ENCODE data around the gene WSB2. TPM values are rescaled to one million over a fixed set of nuclear protein-coding genes. Genes with fewer than 3 reads are reported as not detected.
A peak's percentile ranks its signal among the peaks of the same experiment; 100 is the strongest.

The WSB2 gene
- total and polyA plus RNA-seq, 2 donors from 2014 or later = 48.8 to 72.5 TPM

DNA sequence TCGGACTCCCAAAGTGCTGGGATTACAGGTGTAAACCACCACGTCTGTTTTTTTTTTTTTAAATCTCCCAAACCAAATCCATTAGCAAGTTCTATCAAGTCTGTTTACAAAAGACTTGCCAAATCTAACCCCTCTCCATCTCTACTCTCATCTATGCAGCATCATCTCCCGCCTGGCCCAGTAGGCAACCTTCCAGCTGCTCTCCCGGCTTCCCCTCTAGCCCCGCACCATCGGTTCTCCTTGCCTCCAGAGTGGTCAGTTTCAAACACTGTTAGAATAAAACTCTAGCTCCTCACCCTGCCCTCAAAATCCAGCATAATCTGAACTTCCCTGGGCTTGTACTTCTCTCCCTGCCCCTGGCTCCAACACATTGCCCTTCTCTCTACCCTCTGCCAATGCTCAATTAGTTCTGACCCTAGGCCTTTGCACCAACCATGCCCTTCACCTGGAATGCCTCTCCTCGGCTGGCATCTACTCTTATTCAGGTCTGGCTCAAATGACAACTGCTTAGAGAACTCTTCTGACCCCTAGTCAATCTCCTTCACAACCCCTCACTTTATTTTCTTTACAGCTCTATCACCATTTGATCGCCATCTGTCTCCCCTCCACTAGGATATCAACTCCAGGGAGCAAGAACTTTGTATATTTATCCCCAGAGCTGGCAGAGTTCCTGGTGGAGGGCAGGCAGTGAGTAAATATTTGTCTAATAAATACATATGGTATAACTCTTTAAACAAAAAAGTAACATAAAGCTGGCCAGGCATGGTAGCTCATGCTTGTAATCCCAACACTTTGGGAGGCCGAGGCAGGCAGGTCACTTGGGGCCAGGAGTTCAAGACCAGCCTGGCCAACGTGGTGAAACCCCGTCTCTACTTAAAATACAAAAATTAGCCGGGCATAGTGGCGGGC, 4.9 kb downstream of the WSB2 start:
- intact Hi-C loops (cut with DNase I) = no loop called here
- Histone ChIP-seq H3K9me3 (ENCODE audit: control insufficient read depth in 2 of 3, insufficient read depth in 1 of 3, low read length in 3 of 3) (no peaks in the 10 kb centered on the region), H3K27me3 (ENCODE audit: control insufficient read depth, insufficient read depth, low read length) (no peaks in the 10 kb centered on the region), H3K4me3 (ENCODE audit: low read length in 3 of 3) (no peak overlapping the region), H3K9ac (ENCODE audit: low read length in 3 of 3) (no peak overlapping the region), H3K36me3 (ENCODE audit: control insufficient read depth in 2 of 3, insufficient read depth in 3 of 3, low read length in 3 of 3) (no peaks in the 10 kb centered on the region), H3K4me1 (ENCODE audit: control insufficient read depth in 2 of 3, insufficient read depth in 2 of 3, low read depth in 1 of 3, low read length in 3 of 3) (peaks cover 0 to 32% (median 22%) of the 10 kb centered on the region in 3 donors), H3K27ac (ENCODE audit: low read depth in 2 of 2, low read length in 2 of 2) (peak overlapping the region; percentile 7 to 20)
- FAIRE-seq (no peak), DNase-seq (no peak)
- no peak for TF ChIP-seq CTCF (IDR thresholded peaks at IDR 0.05; ENCODE audit: borderline replicate concordance, extremely low read depth, insufficient read depth)

GRCh38 chr12:118055144-118055557, 5.8 kb downstream of the WSB2 start:
- Histone ChIP-seq H3K9me3 (ENCODE audit: control insufficient read depth in 2 of 3, insufficient read depth in 1 of 3, low read length in 3 of 3) (no peaks in the 10 kb centered on the region), H3K9ac (ENCODE audit: low read length in 3 of 3) (no peak overlapping the region), H3K4me3 (ENCODE audit: low read length in 3 of 3) (no peak overlapping the region), H3K36me3 (ENCODE audit: control insufficient read depth in 2 of 3, insufficient read depth in 3 of 3, low read length in 3 of 3) (no peaks in the 10 kb centered on the region), H3K4me1 (ENCODE audit: control insufficient read depth in 2 of 3, insufficient read depth in 2 of 3, low read depth in 1 of 3, low read length in 3 of 3) (peaks cover 0 to 32% (median 19%) of the 10 kb centered on the region in 3 donors), H3K27ac (ENCODE audit: low read depth in 2 of 2, low read length in 2 of 2) (no peak overlapping the region), H3K27me3 (ENCODE audit: control insufficient read depth, insufficient read depth, low read length) (no peaks in the 10 kb centered on the region)
- intact Hi-C loops (cut with DNase I) = no loop called here
- peak; percentile 54 for TF ChIP-seq CTCF (IDR thresholded peaks at IDR 0.05; ENCODE audit: borderline replicate concordance, extremely low read depth, insufficient read depth)
- FAIRE-seq (no peak), DNase-seq (peak in 4 of 5 donors; percentile 46 to 68 (median 54))

- TF ChIP-seq CTCF (IDR thresholded peaks at IDR 0.05; ENCODE audit: borderline replicate concordance, extremely low read depth, insufficient read depth) = no peak
- intact Hi-C loops (cut with DNase I) = no loop called here
- H3K9me3 ChIP-seq (ENCODE audit: control insufficient read depth in 2 of 3, insufficient read depth in 1 of 3, low read length in 3 of 3) = no peaks in the 10 kb centered on the region
- no peak for FAIRE-seq
- peaks cover 0 to 26% (median 15%) of the 10 kb centered on the region in 3 donors for H3K4me1 ChIP-seq (ENCODE audit: control insufficient read depth in 2 of 3, insufficient read depth in 2 of 3, low read depth in 1 of 3, low read length in 3 of 3)
- H3K27me3 ChIP-seq (ENCODE audit: control insufficient read depth, insufficient read depth, low read length) = no peaks in the 10 kb centered on the region
- H3K27ac ChIP-seq (ENCODE audit: low read depth in 2 of 2, low read length in 2 of 2) = peak overlapping the region; percentile 79 to 85
- no peak overlapping the region for H3K4me3 ChIP-seq (ENCODE audit: low read length in 3 of 3)
- H3K9ac ChIP-seq (ENCODE audit: low read length in 3 of 3) = peak overlapping the region in 1 of 3 donors; percentile 16
- H3K36me3 ChIP-seq (ENCODE audit: control insufficient read depth in 2 of 3, insufficient read depth in 3 of 3, low read length in 3 of 3) = no peaks in the 10 kb centered on the region
- DNase-seq = no peak
Observed at GRCh38 chr12:118053071-118053985, 7.7 kb downstream of the WSB2 start.

All from kidney (tissue), 14 donors.